HG03521 (cell line): ENCODE measurements around the gene SLC45A3.
"Not testable (repeated sequence)": the region's sequence is repeated elsewhere in the genome, so short reads cannot be mapped to it uniquely, and the experiment has no call there.

Experiments
- ATAC-seq: cut with Tn5 transposase; IDR thresholded peaks from one replicate; pipeline ENCODE4 v1.9.1; 2021; ENCODE audit warnings: mild to moderate bottlenecking, moderate library complexity; ENCODE audit not compliant: unreplicated experiment

Gene SLC45A3

GRCh38 chr1:205637854-205638468 is 42.3 kb downstream of the SLC45A3 start:
- ATAC-seq, result no peak

GRCh38 chr1:205636732-205637131 is 43.6 kb downstream of the SLC45A3 start:
- ATAC-seq, result no peak

GRCh38 chr1:205636138-205636530 is 44.2 kb downstream of the SLC45A3 start:
- not testable (repeated sequence) for ATAC-seq

- ATAC-seq, result no peak
Observed at GRCh38 chr1:205633421-205633976, 46.8 kb downstream of the SLC45A3 start.

- ATAC-seq, result no peak
Observed at GRCh38 chr1:205632669-205633169, 47.6 kb downstream of the SLC45A3 start.

- peak; percentile 76 for ATAC-seq
Observed at GRCh38 chr1:205631768-205632668, 48.3 kb downstream of the SLC45A3 start, which contains the start of gene ELK4. TSS of gene ELK4 (minus strand) at chr1:205632011. CDS start at chr1:205623882, 8,129 bp downstream.

- peak; percentile 52 for ATAC-seq
Observed at GRCh38 chr1:205631010-205631767, 49.1 kb downstream of the SLC45A3 start.

GRCh38 chr1:205630651-205631009 is 49.7 kb downstream of the SLC45A3 start:
- ATAC-seq, result no peak

GRCh38 chr1:205630241-205630640 is 50.1 kb downstream of the SLC45A3 start:
- no peak for ATAC-seq

GRCh38 chr1:205629751-205630150 is 50.6 kb downstream of the SLC45A3 start:
- ATAC-seq, result no peak

GRCh38 chr1:205627956-205628355 is 52.4 kb downstream of the SLC45A3 start:
- no peak for ATAC-seq

- ATAC-seq, result no peak
Observed at GRCh38 chr1:205626216-205626615, 54.1 kb downstream of the SLC45A3 start.

- no peak for ATAC-seq
Observed at GRCh38 chr1:205623646-205624045, 56.7 kb downstream of the SLC45A3 start.

GRCh38 chr1:205620269-205620668 is 60.0 kb downstream of the SLC45A3 start:
- ATAC-seq, result no peak

- no peak for ATAC-seq
Observed at GRCh38 chr1:205619376-205619775, 60.9 kb downstream of the SLC45A3 start.

GRCh38 chr1:205616563-205617293 is 63.6 kb downstream of the SLC45A3 start:
- ATAC-seq, result no peak

GRCh38 chr1:205615789-205616188 is 64.5 kb downstream of the SLC45A3 start:
- no peak for ATAC-seq

- no peak for ATAC-seq
Observed at GRCh38 chr1:205613854-205614412, 66.4 kb downstream of the SLC45A3 start.

- ATAC-seq, result no peak
Observed at GRCh38 chr1:205612556-205612955, 67.8 kb downstream of the SLC45A3 start.

GRCh38 chr1:205612104-205612503 is 68.2 kb downstream of the SLC45A3 start:
- no peak for ATAC-seq
